Type B pancreatic cell (in vitro differentiated cells): ENCODE results near the gene SLC11A2. TPM values are rescaled to one million over a fixed set of nuclear protein-coding genes. Genes with fewer than 3 reads are reported as not detected.

ENCODE experiments used
- DNase-seq: peaks from one replicate; pipeline ENCODE4 v3.0.0; 2021; ENCODE audit warnings: mixed read lengths; ENCODE audit not compliant: unreplicated experiment; ENCODE audit errors: extremely low spot score
- H3K27ac Mint-ChIP-seq: 2 replicates; pipeline ENCODE4 v1.8.0; 2021; ENCODE audit warnings: mild to moderate bottlenecking, mixed read lengths
- H3K27me3 Mint-ChIP-seq: 2 replicates; pipeline ENCODE4 v1.8.0; 2021; ENCODE audit warnings: mixed read lengths
- H3K36me3 Mint-ChIP-seq: 2 replicates; pipeline ENCODE4 v1.8.0; 2021; ENCODE audit warnings: mixed read lengths
- H3K4me1 Mint-ChIP-seq: one replicate; pipeline ENCODE4 v1.8.0; 2021; ENCODE audit warnings: mixed read lengths; ENCODE audit not compliant: unreplicated experiment
- H3K4me3 Mint-ChIP-seq: 2 replicates; pipeline ENCODE4 v1.8.0; 2021; ENCODE audit warnings: mild to moderate bottlenecking, mixed read lengths
- H3K9me3 Mint-ChIP-seq: 2 replicates; pipeline ENCODE4 v1.8.0; 2021; ENCODE audit warnings: mixed read lengths
- total RNA-seq: library from RNA; stranded (reverse); gene quantifications from 2 replicates; pipeline ENCODE4 v1.2.1, GENCODE V29; 2021; ENCODE audit warnings: low replicate concordance
- TF ChIP-seq, protein P1 (sequence below): fragments of 200-600 bp; sonication (generic); conservative IDR thresholded peaks from 2 replicates; pipeline ENCODE4 v1.5.0; 2021; ENCODE audit warnings: antibody characterized with exemption, mild to moderate bottlenecking

SLC11A2 gene
- total RNA-seq, 1 donor from 2014 or later, result 56.3 TPM

DNA sequence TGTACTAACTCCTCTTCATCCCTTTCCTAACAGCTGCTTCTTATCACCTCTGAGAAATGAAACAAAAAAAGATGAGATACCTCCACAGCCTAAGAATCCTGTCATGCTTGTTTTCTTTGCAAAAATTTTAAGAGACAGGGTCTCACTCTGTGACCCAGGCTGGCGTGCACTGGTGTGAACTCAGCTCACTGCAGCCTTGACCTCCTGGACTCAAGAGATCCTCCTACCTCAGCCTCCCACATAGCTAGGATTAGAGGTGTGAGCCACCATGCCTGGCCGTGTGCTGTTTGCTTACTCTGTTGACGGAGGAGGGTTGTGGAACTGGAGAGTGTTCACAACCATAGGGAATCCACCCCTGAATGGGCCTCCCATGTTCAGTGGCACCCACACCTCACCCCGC, 41.0 kb upstream of the SLC11A2 start:
- DNase-seq, result no peak
- TF ChIP-seq, protein P1, sequence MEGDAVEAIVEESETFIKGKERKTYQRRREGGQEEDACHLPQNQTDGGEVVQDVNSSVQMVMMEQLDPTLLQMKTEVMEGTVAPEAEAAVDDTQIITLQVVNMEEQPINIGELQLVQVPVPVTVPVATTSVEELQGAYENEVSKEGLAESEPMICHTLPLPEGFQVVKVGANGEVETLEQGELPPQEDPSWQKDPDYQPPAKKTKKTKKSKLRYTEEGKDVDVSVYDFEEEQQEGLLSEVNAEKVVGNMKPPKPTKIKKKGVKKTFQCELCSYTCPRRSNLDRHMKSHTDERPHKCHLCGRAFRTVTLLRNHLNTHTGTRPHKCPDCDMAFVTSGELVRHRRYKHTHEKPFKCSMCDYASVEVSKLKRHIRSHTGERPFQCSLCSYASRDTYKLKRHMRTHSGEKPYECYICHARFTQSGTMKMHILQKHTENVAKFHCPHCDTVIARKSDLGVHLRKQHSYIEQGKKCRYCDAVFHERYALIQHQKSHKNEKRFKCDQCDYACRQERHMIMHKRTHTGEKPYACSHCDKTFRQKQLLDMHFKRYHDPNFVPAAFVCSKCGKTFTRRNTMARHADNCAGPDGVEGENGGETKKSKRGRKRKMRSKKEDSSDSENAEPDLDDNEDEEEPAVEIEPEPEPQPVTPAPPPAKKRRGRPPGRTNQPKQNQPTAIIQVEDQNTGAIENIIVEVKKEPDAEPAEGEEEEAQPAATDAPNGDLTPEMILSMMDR, result no peak
- no peak overlapping the region for H3K4me3 Mint-ChIP-seq
- H3K36me3 Mint-ChIP-seq, result peaks cover 25% of the 10 kb centered on the region
- no peaks in the 10 kb centered on the region for H3K9me3 Mint-ChIP-seq
- no peaks in the 10 kb centered on the region for H3K27me3 Mint-ChIP-seq
- no peaks in the 10 kb centered on the region for H3K4me1 Mint-ChIP-seq
- no peak overlapping the region for H3K27ac Mint-ChIP-seq

DNA sequence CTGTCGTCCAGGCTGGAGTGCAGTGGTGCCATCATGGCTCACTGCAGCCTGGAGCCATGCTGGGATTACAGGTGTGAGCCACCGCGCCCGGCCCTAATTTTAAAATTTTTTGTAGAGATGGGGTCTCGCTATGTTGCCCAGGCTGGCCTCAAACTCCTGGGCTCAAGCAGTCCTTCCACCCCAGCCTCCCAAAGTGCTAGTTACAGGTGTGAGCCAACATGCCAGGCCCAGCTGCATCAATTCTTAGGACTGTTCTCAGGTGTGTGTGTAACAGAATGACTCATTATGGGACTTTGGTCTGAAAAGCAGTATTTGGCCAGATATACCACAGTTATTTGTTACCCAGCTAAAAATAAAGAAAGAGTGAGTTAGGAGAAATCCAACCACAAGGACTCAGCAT, 39.3 kb upstream of the SLC11A2 start:
- TF ChIP-seq, protein P1, result no peak
- H3K27ac Mint-ChIP-seq, result no peak overlapping the region
- H3K9me3 Mint-ChIP-seq, result no peaks in the 10 kb centered on the region
- no peak overlapping the region for H3K4me3 Mint-ChIP-seq
- no peak for DNase-seq
- H3K4me1 Mint-ChIP-seq, result no peaks in the 10 kb centered on the region
- H3K36me3 Mint-ChIP-seq, result peaks cover 24% of the 10 kb centered on the region
- H3K27me3 Mint-ChIP-seq, result no peaks in the 10 kb centered on the region

DNA sequence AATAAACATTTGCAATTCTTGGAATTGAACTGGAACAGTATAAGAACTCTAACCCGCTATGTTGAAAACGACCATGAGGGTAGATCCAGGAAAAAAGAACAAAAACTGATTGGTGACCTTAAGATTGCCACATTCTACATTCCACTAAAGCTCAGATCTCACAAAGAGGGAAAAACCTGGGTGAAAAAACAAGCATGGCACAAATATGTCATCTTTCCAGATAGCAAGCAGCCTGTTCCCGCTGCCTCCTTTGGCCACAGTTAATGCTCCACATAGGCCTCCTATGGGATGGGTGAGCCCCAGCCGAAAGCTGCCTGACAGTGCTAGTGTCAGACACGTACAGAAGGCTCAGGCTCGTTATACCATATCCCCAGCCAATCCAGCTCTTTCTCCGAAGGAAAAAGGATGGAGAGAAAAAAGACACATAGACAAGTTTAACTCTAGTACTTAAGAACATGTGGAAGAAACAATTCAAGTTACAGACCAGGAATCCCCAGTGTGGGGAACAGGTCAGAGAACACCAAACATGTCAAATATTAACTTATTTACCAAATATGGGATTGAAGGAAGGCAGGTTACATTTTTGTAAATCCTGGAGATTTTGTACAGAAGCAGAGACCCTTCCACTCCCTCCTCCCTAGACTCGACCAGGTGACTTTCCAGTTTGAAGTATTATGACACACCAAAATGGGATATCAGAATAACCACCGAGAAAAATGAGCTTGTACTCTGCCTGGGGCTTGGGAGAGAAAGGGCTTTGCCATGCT, 36.6 kb upstream of the SLC11A2 start:
- TF ChIP-seq, protein P1, result no peak
- H3K27ac Mint-ChIP-seq, result no peak overlapping the region
- H3K9me3 Mint-ChIP-seq, result no peaks in the 10 kb centered on the region
- no peak for DNase-seq
- no peaks in the 10 kb centered on the region for H3K4me1 Mint-ChIP-seq
- H3K4me3 Mint-ChIP-seq, result no peak overlapping the region
- no peaks in the 10 kb centered on the region for H3K27me3 Mint-ChIP-seq
- peaks cover 34% of the 10 kb centered on the region for H3K36me3 Mint-ChIP-seq

DNA sequence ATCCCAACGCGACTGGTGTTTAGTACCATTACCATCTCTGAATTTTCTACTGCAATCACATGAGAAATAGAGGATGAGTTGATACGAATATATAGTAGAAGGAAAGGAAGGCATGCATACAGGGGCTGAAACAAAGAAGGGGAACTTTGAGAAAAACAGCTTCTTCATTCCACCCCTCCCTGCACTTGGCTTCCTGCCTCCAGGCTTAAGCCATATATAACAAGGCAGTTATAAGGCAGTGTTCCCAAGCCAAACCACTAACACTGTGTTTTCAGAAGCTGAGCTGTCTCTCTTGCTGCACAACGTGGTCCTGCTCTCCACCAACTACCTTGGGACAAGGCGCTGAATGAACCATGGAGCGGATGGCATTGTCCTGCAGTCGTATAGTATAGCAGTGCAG, 32.9 kb upstream of the SLC11A2 start:
- H3K27me3 Mint-ChIP-seq, result no peaks in the 10 kb centered on the region
- H3K4me1 Mint-ChIP-seq, result no peaks in the 10 kb centered on the region
- TF ChIP-seq, protein P1, result no peak
- peaks cover 37% of the 10 kb centered on the region for H3K36me3 Mint-ChIP-seq
- H3K4me3 Mint-ChIP-seq, result no peak overlapping the region
- no peaks in the 10 kb centered on the region for H3K9me3 Mint-ChIP-seq
- no peak overlapping the region for H3K27ac Mint-ChIP-seq
- no peak for DNase-seq

DNA sequence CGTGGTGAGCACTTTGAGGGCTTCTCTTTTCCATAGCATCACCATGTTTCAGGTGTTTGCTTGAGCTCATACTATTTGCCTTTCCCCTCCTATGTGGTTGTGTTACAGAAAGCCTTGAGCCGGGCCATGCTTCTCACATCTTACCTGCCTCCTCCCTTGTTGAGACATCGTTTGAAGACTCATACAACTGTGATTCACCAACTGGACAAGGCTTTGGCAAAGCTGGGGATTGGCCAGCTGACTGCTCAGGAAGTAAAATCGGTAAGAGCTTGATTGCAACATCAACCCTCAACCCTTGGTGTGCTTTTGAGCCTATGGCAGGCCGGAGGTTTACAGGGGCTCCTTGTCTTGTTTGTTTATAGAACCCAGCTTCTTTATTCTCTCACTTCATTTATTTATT, 30.1 kb upstream of the SLC11A2 start:
- H3K27me3 Mint-ChIP-seq, result no peaks in the 10 kb centered on the region
- H3K4me1 Mint-ChIP-seq, result peaks cover 6% of the 10 kb centered on the region
- H3K27ac Mint-ChIP-seq, result no peak overlapping the region
- H3K36me3 Mint-ChIP-seq, result peaks cover 31% of the 10 kb centered on the region
- no peak for DNase-seq
- H3K9me3 Mint-ChIP-seq, result no peaks in the 10 kb centered on the region
- TF ChIP-seq, protein P1, result no peak
- H3K4me3 Mint-ChIP-seq, result no peak overlapping the region

DNA sequence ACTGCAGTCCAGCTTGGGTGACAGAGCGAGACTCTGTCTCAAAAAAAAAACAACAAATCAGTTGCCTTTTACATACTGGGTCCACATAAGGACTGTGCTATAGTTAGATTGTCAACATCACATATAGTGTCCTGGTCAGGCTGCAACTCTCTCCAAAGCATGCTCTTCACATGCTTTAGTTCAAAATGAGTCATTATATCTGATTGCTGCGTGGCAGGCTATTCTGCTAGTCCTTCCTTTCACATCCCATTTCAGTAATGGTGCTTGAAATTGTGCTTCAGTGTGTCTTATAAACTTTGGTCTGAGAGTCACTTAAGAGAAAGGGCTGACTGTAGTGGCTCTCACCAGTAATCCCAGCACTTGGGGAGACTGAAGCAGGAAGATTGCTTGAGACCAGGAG, 28.9 kb upstream of the SLC11A2 start:
- Mint-ChIP-seq H3K27me3 (no peaks in the 10 kb centered on the region), H3K9me3 (no peaks in the 10 kb centered on the region), H3K27ac (no peak overlapping the region), H3K36me3 (peaks cover 27% of the 10 kb centered on the region), H3K4me3 (no peak overlapping the region), H3K4me1 (peaks cover 6% of the 10 kb centered on the region)
- DNase-seq, result no peak
- TF ChIP-seq, protein P1, result no peak
